IMR-90 (cell line): ENCODE results near the gene DEFB125. TPM values are rescaled to one million over a fixed set of nuclear protein-coding genes. Genes with fewer than 3 reads are reported as not detected.

Experiments used
- ATAC-seq: fragments of 200-7000 bp; cut with Tn5 transposase; 2 replicates; pipeline ENCODE4 v1.9.1; 2020; ENCODE audit warnings: low read depth, mild to moderate bottlenecking, moderate library complexity
- BruUV-seq: library from RNA; stranded (reverse); fragments of 400-500 nt; replicated peaks from 2 replicates; lab custom pipeline; 2021; lab: Mats Ljungman, UMichigan
- CTCF ChIA-PET: fragments of 300-600 bp; formaldehyde crosslinking; extraction: SDS; loops from one replicate; lab custom pipeline; 2021; ENCODE audit warnings: antibody characterized with exemption; lab: Yijun Ruan, JAX
- POLR2A ChIA-PET: fragments of 300-600 bp; sonication (Branson Sonifier 250); formaldehyde crosslinking; loops from one replicate; lab custom pipeline; 2022; ENCODE audit warnings: antibody characterized with exemption; ENCODE audit not compliant: unreplicated experiment; lab: Charles Lee
- DNase-seq: peaks from one replicate; pipeline ENCODE4 v3.0.0; 2013
- H2AFZ ChIP-seq: replicated peaks from 2 replicates; pipeline ENCODE3; 2013; ENCODE audit warnings: low read length, mild to moderate bottlenecking; ENCODE audit not compliant: poor library complexity
- H2AK5ac ChIP-seq: 2 replicates; pipeline ENCODE4 v1.6.1; 2013; ENCODE audit warnings: low read depth, low read length, inconsistent platforms
- H2AK9ac ChIP-seq: replicated peaks from 2 replicates; pipeline ENCODE3; 2013; ENCODE audit warnings: mild to moderate bottlenecking, low read depth, low read length, moderate library complexity; ENCODE audit not compliant: poor library complexity
- H2BK120ac ChIP-seq: 2 replicates; pipeline ENCODE4 v1.6.1; 2013; ENCODE audit warnings: low read depth, low read length, inconsistent platforms
- H2BK15ac ChIP-seq: 3 replicates; pipeline ENCODE4 v1.6.1; 2013; ENCODE audit warnings: low read depth, low read length, inconsistent platforms
- H2BK20ac ChIP-seq: 2 replicates; pipeline ENCODE4 v1.6.1; 2013; ENCODE audit warnings: low read depth, mild to moderate bottlenecking, inconsistent platforms, low read length, moderate library complexity
- H2BK5ac ChIP-seq: 2 replicates; pipeline ENCODE4 v1.6.1; 2013; ENCODE audit warnings: mild to moderate bottlenecking, low read depth, low read length, inconsistent platforms; ENCODE audit not compliant: poor library complexity, severe bottlenecking
- H3K14ac ChIP-seq: replicated peaks from 2 replicates; pipeline ENCODE4 v1.6.1; 2013; ENCODE audit warnings: low read depth, low read length, inconsistent platforms
- H3K18ac ChIP-seq: 2 replicates; pipeline ENCODE4 v1.6.1; 2013; ENCODE audit warnings: low read depth, low read length, control low read depth
- H3K23ac ChIP-seq: 2 replicates; pipeline ENCODE4 v1.6.1; 2013; ENCODE audit warnings: low read depth, low read length, inconsistent platforms
- H3K27ac ChIP-seq: 2 replicates; pipeline ENCODE4 v1.5.1; 2013; ENCODE audit warnings: mild to moderate bottlenecking, control low read depth, low read length; ENCODE audit not compliant: insufficient read depth
- H3K27me3 ChIP-seq: 2 replicates; pipeline ENCODE4 v1.6.1; 2013; ENCODE audit warnings: low read length; ENCODE audit not compliant: control insufficient read depth, insufficient read depth
- H3K36me3 ChIP-seq: 2 replicates; pipeline ENCODE4 v1.6.1; 2013; ENCODE audit warnings: low read length, mixed read lengths; ENCODE audit not compliant: control insufficient read depth, insufficient read depth
- H3K4ac ChIP-seq: 2 replicates; pipeline ENCODE4 v1.6.1; 2013; ENCODE audit warnings: low read depth, low read length, inconsistent platforms
- H3K4me1 ChIP-seq: 2 replicates; pipeline ENCODE4 v1.6.1; 2013; ENCODE audit warnings: low read length, mixed read lengths; ENCODE audit not compliant: control insufficient read depth, insufficient read depth
- H3K4me2 ChIP-seq: 2 replicates; pipeline ENCODE4 v1.6.1; 2013; ENCODE audit warnings: low read depth, mild to moderate bottlenecking, control low read depth, low read length, moderate library complexity
- H3K4me3 ChIP-seq: 2 replicates; pipeline ENCODE4 v1.5.1; 2013; ENCODE audit warnings: low read depth, mild to moderate bottlenecking, control low read depth, low read length, moderate library complexity; ENCODE audit not compliant: insufficient read depth
- H3K56ac ChIP-seq: 2 replicates; pipeline ENCODE4 v1.6.1; 2013; ENCODE audit warnings: low read length, inconsistent platforms; ENCODE audit not compliant: insufficient read depth; ENCODE audit errors: extremely low read depth
- H3K79me1 ChIP-seq, 2 experiments: 2 replicates each; pipeline ENCODE4 v1.6.1; 2013; ENCODE audit warnings: low read length in 2 of 2, inconsistent platforms in 1 of 2, low read depth in 1 of 2
- H3K9ac ChIP-seq: 2 replicates; pipeline ENCODE4 v1.6.1; 2013; ENCODE audit warnings: low read depth, low read length, control low read depth
- H3K9me1 ChIP-seq: 2 replicates; pipeline ENCODE4 v1.6.1; 2013; ENCODE audit warnings: low read length, inconsistent platforms; ENCODE audit not compliant: insufficient read depth
- H3K9me3 ChIP-seq: 2 replicates; pipeline ENCODE4 v1.6.1; 2013; ENCODE audit warnings: low read length; ENCODE audit not compliant: control insufficient read depth, insufficient read depth
- H4K20me1 ChIP-seq: 2 replicates; pipeline ENCODE4 v1.6.1; 2013; ENCODE audit warnings: low read length, inconsistent platforms; ENCODE audit not compliant: insufficient read depth
- H4K5ac ChIP-seq: 2 replicates; pipeline ENCODE4 v1.6.1; 2013; ENCODE audit warnings: mild to moderate bottlenecking, low read depth, low read length, control low read depth
- H4K8ac ChIP-seq, 2 experiments: 2 replicates each; pipeline ENCODE4 v1.6.1; 2013; ENCODE audit warnings: low read depth in 2 of 2, low read length in 2 of 2, control low read depth in 1 of 2, inconsistent platforms in 1 of 2
- H4K91ac ChIP-seq: 2 replicates; pipeline ENCODE4 v1.6.1; 2013; ENCODE audit warnings: low read depth, low read length, inconsistent platforms; ENCODE audit not compliant: insufficient read depth
- MAFK ChIP-seq: IDR thresholded peaks from 2 replicates; pipeline ENCODE4 v1.6.1; 2012; ENCODE audit warnings: low read depth, low read length, improper control_type of control experiment
- MAZ ChIP-seq: IDR thresholded peaks from 2 replicates; pipeline ENCODE4 v1.6.1; 2012; ENCODE audit warnings: low read depth, mild to moderate bottlenecking, low read length, improper control_type of control experiment, moderate library complexity, borderline replicate concordance
- NFE2L2 ChIP-seq: fragments of 150-350 bp; IDR thresholded peaks from 2 replicates; pipeline ENCODE4 v1.6.1; 2016; ENCODE audit warnings: low read depth, mild to moderate bottlenecking, low read length
- WGBS, 2 experiments: methylation state at CpG; one replicate each; pipeline versions ENCODE4 v1.1.5 to v1.1.7; 2013; ENCODE audit warnings: missing lambda C conversion rate in 2 of 2; ENCODE audit not compliant: insufficient read length in 1 of 2; ENCODE audit errors: extremely low coverage in 2 of 2; 5-methylcytosine and 5-hydroxymethylcytosine counted together
- dilution Hi-C: fragments of 300-500 bp; cut with HindIII; formaldehyde crosslinking; loops from one replicate; pipeline ENCODE4 v1.14.3; 2018; ENCODE audit warnings: low sequenced_read_pairs; ENCODE audit not compliant: unreplicated experiment
- in situ Hi-C: fragments of 300-500 bp; cut with MboI; formaldehyde crosslinking; loops from 3 replicates; pipeline ENCODE4 v1.14.3; 2019; ENCODE audit warnings: low sequenced_read_pairs, inconsistent platforms, mixed read lengths
- intact Hi-C: fragments of 100-400 bp; cut with micrococcal nuclease; formaldehyde crosslinking; loops from 2 replicates; pipeline ENCODE4 v1.10.0; 2022
- polyA plus RNA-seq, 3 experiments: library from polyadenylated mRNA; depleted of rRNA; stranded (reverse); fragments of >200 nt; gene quantifications; 2 replicates each; pipeline ENCODE4 v1.2.3, GENCODE V29; 2012; ENCODE audit warnings: low replicate concordance in 1 of 3
- total RNA-seq: library from RNA; depleted of rRNA; stranded (reverse); fragments of >200 nt; gene quantifications from 2 replicates; pipeline ENCODE4 v1.2.3, GENCODE V29; 2012

The DEFB125 gene
- total and polyA plus RNA-seq, 2 of the 4 experiments (the other 2 are of a cell fraction): not detected

GRCh38 chr20:77231-77630 lies 10.2 kb upstream of the DEFB125 start:
- no peak overlapping the region for H2BK5ac ChIP-seq
- BruUV-seq: no TSS peak
- no peak overlapping the region for H2BK15ac ChIP-seq
- no peak overlapping the region for H3K56ac ChIP-seq
- no peak overlapping the region for H3K4me2 ChIP-seq
- no peaks in the 10 kb centered on the region for H3K9me1 ChIP-seq
- no peaks in the 10 kb centered on the region for H4K20me1 ChIP-seq
- no peak overlapping the region for H3K23ac ChIP-seq
- no peak for TF ChIP-seq MAZ
- TF ChIP-seq NFE2L2: no peak
- no peak for TF ChIP-seq MAFK
- no peak overlapping the region for H2BK20ac ChIP-seq
- in situ Hi-C loops: no loop called here
- intact Hi-C loops: no loop called here
- no peak for DNase-seq
- H3K14ac ChIP-seq: no peak overlapping the region
- no peak overlapping the region for H4K8ac ChIP-seq
- no peak overlapping the region for H2AK5ac ChIP-seq
- ChIA-PET POLR2A (no interaction called here), CTCF (no interaction called here)
- H3K4me3 ChIP-seq: no peak overlapping the region
- no peak overlapping the region for H4K5ac ChIP-seq
- no CpG with 5 or more reads among the region's 2 CpGs for WGBS, 2 experiments
- no peak overlapping the region for H4K91ac ChIP-seq
- no peak overlapping the region for H3K27ac ChIP-seq
- no peaks in the 10 kb centered on the region for H3K79me1 ChIP-seq
- no peak overlapping the region for H3K4ac ChIP-seq
- no peaks in the 10 kb centered on the region for H3K9me3 ChIP-seq
- no peak overlapping the region for H2BK120ac ChIP-seq
- no peaks in the 10 kb centered on the region for H3K36me3 ChIP-seq
- dilution Hi-C loops: no loop called here
- no peaks in the 10 kb centered on the region for H3K27me3 ChIP-seq
- no peak for ATAC-seq
- H3K18ac ChIP-seq: no peak overlapping the region
- no peak overlapping the region for H2AFZ ChIP-seq
- H3K4me1 ChIP-seq: no peaks in the 10 kb centered on the region
- no peak overlapping the region for H2AK9ac ChIP-seq
- H3K9ac ChIP-seq: no peak overlapping the region
